OCI-LY1 (cell line): ENCODE data around the gene IL16.

Source experiments
- EZH2 ChIP-seq: fragments of 200-600 bp; sonication (generic), shearing (Covaris generic); IDR thresholded peaks from 2 replicates; pipeline ENCODE4 v1.8.0; 2017; ENCODE audit warnings: borderline replicate concordance, mixed run types, mild to moderate bottlenecking, antibody characterized with exemption, low read length, moderate library complexity, mixed read lengths
- TF ChIP-seq, protein P1 (sequence below): fragments of 200-600 bp; sonication (generic), shearing (Covaris generic); IDR thresholded peaks from 2 replicates; pipeline ENCODE4 v1.5.1; 2017; ENCODE audit warnings: mild to moderate bottlenecking, antibody characterized with exemption, low read length, moderate library complexity, mixed read lengths

DNA sequence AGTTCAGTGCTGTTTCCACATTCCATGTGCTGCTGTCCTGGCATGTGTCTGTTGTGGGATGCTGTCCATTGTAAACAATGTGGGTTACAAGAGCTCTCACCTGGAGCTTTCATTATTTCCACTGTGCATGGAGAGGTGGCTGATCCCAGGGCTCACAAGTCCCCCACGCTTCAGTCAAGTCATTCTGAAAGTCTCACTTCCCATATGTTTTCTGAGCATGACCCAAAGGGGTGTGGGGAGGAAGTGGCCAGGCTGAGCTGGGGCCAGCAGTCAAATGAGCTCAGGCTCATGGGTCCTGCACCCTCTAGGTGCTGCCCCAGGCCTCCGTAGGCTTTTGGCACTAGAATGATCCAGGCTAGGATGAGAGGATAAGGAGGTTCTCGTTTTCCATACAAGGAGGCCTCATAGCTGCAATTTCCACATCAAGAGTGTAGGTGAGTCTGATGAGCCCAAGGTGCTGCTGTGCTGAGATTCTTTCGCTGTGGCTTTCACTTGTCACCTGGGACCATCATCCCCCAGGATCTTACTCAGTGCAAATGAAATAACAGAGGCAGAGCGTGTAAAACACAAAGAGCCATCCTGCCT is 105.2 kb downstream of the IL16 start:
- TF ChIP-seq, protein P1, sequence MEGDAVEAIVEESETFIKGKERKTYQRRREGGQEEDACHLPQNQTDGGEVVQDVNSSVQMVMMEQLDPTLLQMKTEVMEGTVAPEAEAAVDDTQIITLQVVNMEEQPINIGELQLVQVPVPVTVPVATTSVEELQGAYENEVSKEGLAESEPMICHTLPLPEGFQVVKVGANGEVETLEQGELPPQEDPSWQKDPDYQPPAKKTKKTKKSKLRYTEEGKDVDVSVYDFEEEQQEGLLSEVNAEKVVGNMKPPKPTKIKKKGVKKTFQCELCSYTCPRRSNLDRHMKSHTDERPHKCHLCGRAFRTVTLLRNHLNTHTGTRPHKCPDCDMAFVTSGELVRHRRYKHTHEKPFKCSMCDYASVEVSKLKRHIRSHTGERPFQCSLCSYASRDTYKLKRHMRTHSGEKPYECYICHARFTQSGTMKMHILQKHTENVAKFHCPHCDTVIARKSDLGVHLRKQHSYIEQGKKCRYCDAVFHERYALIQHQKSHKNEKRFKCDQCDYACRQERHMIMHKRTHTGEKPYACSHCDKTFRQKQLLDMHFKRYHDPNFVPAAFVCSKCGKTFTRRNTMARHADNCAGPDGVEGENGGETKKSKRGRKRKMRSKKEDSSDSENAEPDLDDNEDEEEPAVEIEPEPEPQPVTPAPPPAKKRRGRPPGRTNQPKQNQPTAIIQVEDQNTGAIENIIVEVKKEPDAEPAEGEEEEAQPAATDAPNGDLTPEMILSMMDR: no peak
- TF ChIP-seq EZH2: no peak
